Activated B cell treated with CpG ODN at 0.5 μM for 24 hours (primary cell): Measurements from ENCODE around the gene SEC22C. TPM values are rescaled to one million over a fixed set of nuclear protein-coding genes. Genes with fewer than 3 reads are reported as not detected.
A peak's percentile ranks its signal among the peaks of the same experiment; 100 is the strongest.

Experiments used
- ATAC-seq: fragments of 200-7000 bp; cut with Tn5 transposase; one replicate; pipeline ENCODE4 v1.10.0; 2021; ENCODE audit warnings: low read depth, mild to moderate bottlenecking, moderate library complexity
- CTCF ChIA-PET: fragments of 350-600 bp; sonication (Branson Sonifier 250); formaldehyde crosslinking; loops from one replicate; lab custom pipeline; 2021; ENCODE audit warnings: antibody characterized with exemption; lab: Charles Lee
- POLR2A ChIA-PET: fragments of 350-600 bp; sonication (Branson Sonifier 250); formaldehyde crosslinking; loops from one replicate; lab custom pipeline; 2021; ENCODE audit warnings: antibody characterized with exemption; lab: Charles Lee
- DNase-seq: peaks from one replicate; pipeline ENCODE4 v3.0.0; 2022
- H3K27ac Mint-ChIP-seq: one replicate; pipeline ENCODE4 v1.8.0; 2020; ENCODE audit warnings: mixed read lengths
- H3K27me3 Mint-ChIP-seq: one replicate; pipeline ENCODE4 v1.8.0; 2021; ENCODE audit warnings: mixed read lengths
- H3K36me3 Mint-ChIP-seq: one replicate; pipeline ENCODE4 v1.8.0; 2021; ENCODE audit warnings: low read depth, mixed read lengths
- H3K4me1 Mint-ChIP-seq: one replicate; pipeline ENCODE4 v1.8.0; 2021; ENCODE audit warnings: mixed read lengths
- H3K4me3 Mint-ChIP-seq: one replicate; pipeline ENCODE4 v1.8.0; 2020; ENCODE audit warnings: mild to moderate bottlenecking, mixed read lengths
- H3K9me3 Mint-ChIP-seq: one replicate; pipeline ENCODE4 v1.8.0; 2020; ENCODE audit warnings: mixed read lengths
- intact Hi-C: fragments of 100-400 bp; cut with micrococcal nuclease; formaldehyde crosslinking; loops from one replicate; pipeline ENCODE4 v1.15.1; 2024
- total RNA-seq: library from RNA; stranded (reverse); gene quantifications from 2 replicates; pipeline ENCODE4 v1.2.3, GENCODE V29; 2022
- TF ChIP-seq, protein P1 (sequence below): fragments of 200-600 bp; IDR thresholded peaks from one replicate; pipeline ENCODE4 v1.8.0; 2022; ENCODE audit warnings: antibody characterized with exemption, mild to moderate bottlenecking

Gene SEC22C
- total RNA-seq, 1 donor from 2014 or later, result 36.4 TPM

DNA sequence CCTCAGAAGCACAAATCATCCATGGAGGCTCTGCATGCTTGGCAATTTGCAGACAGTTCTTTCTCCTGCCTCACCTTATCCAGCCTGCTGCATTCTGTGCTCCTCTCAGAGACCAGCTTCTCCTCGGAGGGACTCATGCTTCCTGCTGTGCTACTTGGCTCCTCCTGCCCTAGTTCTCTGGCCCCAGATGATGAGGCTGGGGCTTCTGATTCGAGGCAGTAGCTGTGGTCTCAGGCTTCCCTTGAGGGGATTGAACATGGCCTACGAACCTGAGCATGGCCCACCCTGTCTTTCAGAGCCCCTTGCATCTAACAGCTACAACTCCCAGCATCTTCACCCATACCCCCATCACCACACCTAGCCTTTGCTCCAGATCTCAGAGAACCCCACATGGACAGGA is 72.7 kb downstream of the SEC22C start:
- Mint-ChIP-seq H3K9me3 (no peaks in the 10 kb centered on the region), H3K36me3 (no peaks in the 10 kb centered on the region), H3K4me3 (no peak overlapping the region), H3K27me3 (peaks cover 3% of the 10 kb centered on the region), H3K27ac (no peak overlapping the region), H3K4me1 (peaks cover 9% of the 10 kb centered on the region)
- ChIA-PET CTCF (no interaction called here), POLR2A (no interaction called here)
- intact Hi-C loops, result no loop called here
- DNase-seq, result no peak
- TF ChIP-seq, protein P1, sequence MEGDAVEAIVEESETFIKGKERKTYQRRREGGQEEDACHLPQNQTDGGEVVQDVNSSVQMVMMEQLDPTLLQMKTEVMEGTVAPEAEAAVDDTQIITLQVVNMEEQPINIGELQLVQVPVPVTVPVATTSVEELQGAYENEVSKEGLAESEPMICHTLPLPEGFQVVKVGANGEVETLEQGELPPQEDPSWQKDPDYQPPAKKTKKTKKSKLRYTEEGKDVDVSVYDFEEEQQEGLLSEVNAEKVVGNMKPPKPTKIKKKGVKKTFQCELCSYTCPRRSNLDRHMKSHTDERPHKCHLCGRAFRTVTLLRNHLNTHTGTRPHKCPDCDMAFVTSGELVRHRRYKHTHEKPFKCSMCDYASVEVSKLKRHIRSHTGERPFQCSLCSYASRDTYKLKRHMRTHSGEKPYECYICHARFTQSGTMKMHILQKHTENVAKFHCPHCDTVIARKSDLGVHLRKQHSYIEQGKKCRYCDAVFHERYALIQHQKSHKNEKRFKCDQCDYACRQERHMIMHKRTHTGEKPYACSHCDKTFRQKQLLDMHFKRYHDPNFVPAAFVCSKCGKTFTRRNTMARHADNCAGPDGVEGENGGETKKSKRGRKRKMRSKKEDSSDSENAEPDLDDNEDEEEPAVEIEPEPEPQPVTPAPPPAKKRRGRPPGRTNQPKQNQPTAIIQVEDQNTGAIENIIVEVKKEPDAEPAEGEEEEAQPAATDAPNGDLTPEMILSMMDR, result no peak
- ATAC-seq, result no peak

DNA sequence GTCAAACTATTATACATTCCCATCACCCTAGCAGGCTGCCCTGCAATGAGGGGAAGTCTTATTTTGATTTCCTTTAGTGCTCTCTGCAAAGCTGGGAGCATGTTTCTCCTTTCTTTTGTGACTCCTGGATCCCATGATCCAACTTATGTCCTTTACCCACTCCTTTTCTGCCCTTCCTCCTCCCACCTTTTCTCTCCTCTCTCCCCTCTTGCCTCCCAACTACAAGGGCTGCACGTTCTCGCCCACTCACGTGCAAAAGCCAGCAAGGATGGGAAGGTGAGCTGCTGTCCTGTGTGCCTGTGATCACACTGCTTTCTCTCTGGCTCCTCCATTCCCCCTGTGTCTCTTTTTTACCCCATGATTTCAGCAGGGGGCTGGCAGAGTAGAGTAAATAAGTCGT is 73.2 kb downstream of the SEC22C start:
- intact Hi-C loops, result no loop called here
- ChIA-PET CTCF (interaction anchor here (1.7 kb wide), 1 partner anchor 37 kb away, joined by 4 read pairs; no protein-coding TSS in a partner anchor), POLR2A (no interaction called here)
- no peak overlapping the region for H3K27ac Mint-ChIP-seq
- TF ChIP-seq, protein P1, result no peak
- H3K4me3 Mint-ChIP-seq, result no peak overlapping the region
- ATAC-seq (no peak), DNase-seq (no peak)
- H3K36me3 Mint-ChIP-seq, result no peaks in the 10 kb centered on the region
- no peaks in the 10 kb centered on the region for H3K9me3 Mint-ChIP-seq
- peaks cover 9% of the 10 kb centered on the region for H3K4me1 Mint-ChIP-seq
- peaks cover 3% of the 10 kb centered on the region for H3K27me3 Mint-ChIP-seq

DNA sequence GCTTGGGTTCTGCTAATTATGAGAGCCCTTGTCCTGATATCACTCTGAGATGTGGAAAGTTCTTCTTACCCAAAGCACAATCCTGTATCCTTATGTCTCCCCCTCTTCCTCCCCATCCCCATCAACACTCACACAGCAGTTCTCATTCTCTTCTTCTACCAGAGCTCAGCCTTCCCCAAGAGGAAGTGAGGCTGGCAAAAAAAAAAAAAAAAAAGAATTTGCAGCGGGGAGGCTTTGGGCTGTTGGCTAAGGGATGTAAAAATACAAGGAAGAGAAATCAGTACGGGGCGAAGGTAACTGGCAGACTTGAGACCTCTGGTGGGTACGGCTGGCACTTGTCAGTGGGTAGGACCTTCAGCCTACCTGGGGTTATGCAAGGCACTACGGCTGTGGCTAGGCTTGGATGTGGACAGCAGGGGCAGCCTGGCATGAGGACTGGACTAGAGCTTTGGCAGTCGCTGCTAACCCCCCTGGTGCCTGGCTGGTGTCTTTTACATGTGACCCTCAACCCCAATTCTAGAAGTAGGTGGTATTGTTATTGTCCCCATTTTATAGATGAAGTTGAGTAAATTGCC is 73.9 kb downstream of the SEC22C start:
- ChIA-PET POLR2A (no interaction called here), CTCF (interaction anchor here (1.7 kb wide), 1 partner anchor 38 kb away, joined by 4 read pairs; no protein-coding TSS in a partner anchor)
- Mint-ChIP-seq H3K4me1 (peaks cover 16% of the 10 kb centered on the region), H3K27ac (no peak overlapping the region), H3K36me3 (no peaks in the 10 kb centered on the region), H3K9me3 (no peaks in the 10 kb centered on the region), H3K27me3 (peaks cover 3% of the 10 kb centered on the region), H3K4me3 (no peak overlapping the region)
- ATAC-seq (no peak), DNase-seq (no peak)
- TF ChIP-seq, protein P1, result no peak
- intact Hi-C loops, result no loop called here

DNA sequence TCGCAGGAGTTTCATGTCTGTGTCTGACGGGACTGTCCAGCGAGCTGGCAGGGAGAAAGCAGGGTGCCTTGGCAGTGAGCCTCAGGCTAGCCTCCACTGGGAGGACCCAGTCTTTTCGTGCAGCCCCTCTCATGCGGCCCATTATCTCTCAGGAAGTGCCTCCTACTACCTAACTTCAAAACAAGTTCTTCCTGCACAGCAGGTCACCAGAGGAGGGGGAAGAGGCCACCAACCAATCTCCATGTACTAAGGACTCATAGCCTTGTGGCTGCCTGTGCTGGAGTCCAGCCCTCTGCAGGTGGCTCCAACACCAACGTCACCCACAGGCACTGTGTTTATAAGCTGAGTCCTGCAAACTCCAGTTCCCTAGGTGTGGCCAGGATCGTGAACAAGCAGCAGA is 74.5 kb downstream of the SEC22C start:
- Mint-ChIP-seq H3K27ac (no peak overlapping the region), H3K9me3 (no peaks in the 10 kb centered on the region), H3K4me3 (no peak overlapping the region), H3K27me3 (peaks cover 3% of the 10 kb centered on the region), H3K4me1 (peaks cover 17% of the 10 kb centered on the region), H3K36me3 (no peaks in the 10 kb centered on the region)
- CTCF ChIA-PET, result interaction anchor here (1.7 kb wide), 1 partner anchor 38 kb away, joined by 4 read pairs; no protein-coding TSS in a partner anchor
- DNase-seq (peak; percentile 14), ATAC-seq (no peak)
- TF ChIP-seq, protein P1, result no peak
- POLR2A ChIA-PET, result no interaction called here
- intact Hi-C loops, result no loop called here

DNA sequence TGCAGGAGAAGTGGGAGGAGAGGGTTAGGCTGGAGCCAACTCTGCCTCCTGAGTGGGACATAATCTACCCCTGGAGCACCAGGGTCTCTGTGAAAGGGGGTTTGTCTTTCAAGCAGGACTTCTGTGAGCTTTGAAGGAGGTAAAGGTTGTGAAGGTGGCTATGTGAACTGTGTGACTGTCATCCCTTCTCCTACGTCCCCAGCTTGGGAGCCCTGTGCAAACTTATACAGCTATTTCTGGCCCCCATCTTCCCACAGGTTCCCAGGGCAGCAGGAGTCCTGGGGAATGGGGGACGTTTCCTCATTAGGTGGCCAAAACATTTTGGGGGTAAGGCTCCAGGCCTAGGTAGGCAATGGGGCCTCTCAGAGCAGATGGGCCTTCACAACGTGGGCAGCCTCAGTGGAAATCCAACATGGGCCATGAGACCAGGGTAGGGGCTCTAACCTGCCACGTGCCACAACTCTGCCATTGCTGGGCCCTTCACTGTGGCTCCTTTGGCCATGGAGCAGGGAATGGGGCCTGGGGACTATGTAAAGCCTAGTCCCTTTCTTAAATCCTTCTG is 75.8 kb downstream of the SEC22C start:
- no peak overlapping the region for H3K4me3 Mint-ChIP-seq
- H3K9me3 Mint-ChIP-seq, result no peaks in the 10 kb centered on the region
- ChIA-PET CTCF (no interaction called here), POLR2A (no interaction called here)
- H3K27me3 Mint-ChIP-seq, result peaks cover 6% of the 10 kb centered on the region
- H3K36me3 Mint-ChIP-seq, result no peaks in the 10 kb centered on the region
- no peak for ATAC-seq
- intact Hi-C loops, result no loop called here
- H3K4me1 Mint-ChIP-seq, result peaks cover 16% of the 10 kb centered on the region
- H3K27ac Mint-ChIP-seq, result no peak overlapping the region
- DNase-seq, result peak; percentile 4
- TF ChIP-seq, protein P1, result no peak
